Limb (tissue), 2 donors: ENCODE measurements around the gene ACVR1C.
"Not testable (repeated sequence)": the region's sequence is repeated elsewhere in the genome, so short reads cannot be mapped to it uniquely, and the experiment has no call there.

Experiments
- DNase-seq, 2 donors: peaks; one replicate each; pipeline ENCODE4 v3.0.0-alpha.2; 2016; ENCODE audit errors: extremely low spot score in 2 of 2

The ACVR1C gene

DNA sequence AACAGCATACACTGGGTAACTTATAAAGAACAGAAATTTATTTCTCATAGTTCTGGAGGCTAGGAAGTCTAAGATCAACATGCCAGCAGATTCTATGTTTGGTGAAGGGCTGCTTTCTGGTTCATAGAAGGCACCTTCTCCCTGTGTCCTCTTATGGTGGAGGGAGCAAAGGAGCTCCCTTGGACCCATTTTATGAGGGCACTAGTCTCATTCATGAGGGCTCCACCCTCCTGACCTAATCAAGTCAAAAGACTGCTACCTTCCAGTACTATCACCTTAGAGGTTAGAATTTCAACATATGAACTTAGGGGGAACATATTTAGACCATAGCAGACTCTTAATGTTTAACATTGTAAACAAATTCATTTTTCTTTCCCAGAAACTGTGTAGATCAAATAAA lies 54.5 kb downstream of the ACVR1C start:
- no peak for DNase-seq

DNA sequence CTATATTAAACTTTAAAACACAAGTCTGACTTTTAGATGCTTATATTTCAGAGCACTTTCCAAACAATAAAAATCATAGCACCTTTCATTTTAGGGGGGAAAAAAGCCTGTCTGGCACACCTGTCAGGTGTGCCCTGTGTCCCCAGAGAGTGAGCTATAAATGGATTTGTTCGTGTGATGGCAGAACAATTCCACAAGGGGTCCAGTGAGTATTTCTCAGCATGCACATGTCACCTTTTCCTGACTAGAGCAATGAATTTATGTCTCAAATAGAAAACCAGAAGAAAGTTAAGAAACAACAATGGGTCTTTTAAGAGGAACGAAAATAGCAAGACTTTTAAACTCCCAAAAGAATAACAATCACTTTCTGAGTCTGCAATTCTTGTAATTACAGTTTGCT lies 55.9 kb downstream of the ACVR1C start:
- DNase-seq, result no peak

DNA sequence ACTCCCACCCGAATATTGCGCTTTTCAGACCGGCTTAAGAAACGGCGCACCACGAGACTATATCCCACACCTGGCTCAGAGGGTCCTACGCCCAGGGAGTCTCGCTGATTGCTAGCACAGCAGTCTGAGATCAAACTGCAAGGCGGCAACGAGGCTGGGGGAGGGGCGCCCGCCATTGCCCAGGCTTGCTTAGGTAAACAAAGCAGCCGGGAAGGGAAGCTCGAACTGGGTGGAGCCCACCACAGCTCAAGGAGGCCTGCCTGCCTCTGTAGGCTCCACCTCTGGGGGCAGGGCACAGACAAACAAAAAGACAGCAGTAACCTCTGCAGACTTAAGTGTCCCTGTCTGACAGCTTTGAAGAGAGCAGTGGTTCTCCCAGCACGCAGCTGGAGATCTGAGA lies 62.0 kb downstream of the ACVR1C start:
- DNase-seq, result not testable (repeated sequence)

DNA sequence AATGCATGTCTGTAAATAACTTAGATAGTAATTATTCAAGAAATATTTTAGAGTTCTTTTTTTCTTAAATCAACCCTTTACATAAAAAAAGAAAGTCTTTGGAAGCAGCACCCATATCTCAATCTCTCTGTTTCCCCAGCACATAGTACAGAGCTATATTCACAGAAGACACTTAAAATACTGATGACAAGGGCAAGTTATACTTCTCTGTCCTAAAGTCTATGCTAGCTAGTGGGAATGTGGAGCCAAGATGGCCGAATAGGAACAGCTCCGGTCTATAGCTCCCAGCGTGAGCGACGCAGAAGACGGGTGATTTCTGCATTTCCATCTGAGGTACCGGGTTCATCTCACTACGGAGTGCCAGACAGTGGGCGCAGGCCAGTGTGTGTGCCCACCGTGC lies 62.6 kb downstream of the ACVR1C start:
- not testable (repeated sequence) for DNase-seq

DNA sequence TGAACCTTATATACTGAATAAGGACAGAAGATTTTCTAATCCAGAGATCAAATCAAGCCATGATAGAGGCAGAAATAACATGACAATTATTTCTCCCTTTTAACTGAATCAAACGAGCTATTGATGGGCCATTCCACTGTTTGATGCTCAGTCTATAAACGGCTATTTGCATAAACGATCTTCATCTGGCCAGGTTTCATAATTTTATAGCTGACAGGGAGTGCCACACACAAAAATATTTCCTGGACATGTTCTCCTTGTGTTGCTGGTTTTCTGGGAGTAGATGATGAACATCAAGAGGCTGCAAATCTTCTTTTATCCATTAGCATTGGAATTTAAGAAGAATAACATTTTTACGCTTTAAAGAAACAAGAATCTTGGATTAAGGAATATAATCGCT lies 63.1 kb downstream of the ACVR1C start:
- no peak for DNase-seq

DNA sequence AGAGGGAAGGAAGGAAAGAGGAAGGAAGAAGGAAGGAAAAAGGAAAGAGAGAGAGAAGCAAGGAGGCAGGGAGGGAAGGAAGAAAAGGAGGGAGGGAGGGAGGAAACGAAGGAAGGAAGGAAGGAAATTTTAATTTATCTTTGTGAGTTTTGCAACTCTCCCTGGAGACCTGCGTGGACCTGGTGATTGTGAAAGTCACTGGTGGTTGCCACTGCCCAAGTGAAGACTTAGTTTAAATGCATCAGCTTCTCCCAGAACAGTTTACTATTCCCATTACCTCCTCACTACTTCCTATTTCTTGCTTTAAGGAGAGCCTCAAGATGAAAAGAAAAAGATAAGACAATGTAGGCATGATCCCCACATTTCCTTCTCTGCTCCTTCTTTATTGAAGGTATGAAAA lies 68.8 kb downstream of the ACVR1C start:
- DNase-seq, result no peak

DNA sequence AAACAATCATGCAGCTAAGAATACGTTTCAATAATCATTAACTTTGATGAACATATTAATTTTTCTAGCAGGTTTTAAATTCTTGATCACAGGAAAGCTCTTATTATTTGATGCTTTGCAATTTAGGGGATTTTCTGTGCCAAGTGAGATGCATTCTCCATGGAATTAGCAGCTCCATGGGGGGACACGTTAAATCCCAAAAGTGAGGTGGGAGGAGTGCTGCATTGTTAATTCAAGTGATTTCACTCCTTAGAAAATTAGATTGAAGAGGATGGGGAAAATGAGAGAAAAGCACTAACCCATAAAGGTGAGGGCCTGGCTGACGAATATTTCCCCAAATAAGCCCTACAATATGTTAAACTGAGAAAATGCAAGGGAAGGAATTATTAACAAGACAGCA lies 69.2 kb downstream of the ACVR1C start:
- DNase-seq, result no peak

DNA sequence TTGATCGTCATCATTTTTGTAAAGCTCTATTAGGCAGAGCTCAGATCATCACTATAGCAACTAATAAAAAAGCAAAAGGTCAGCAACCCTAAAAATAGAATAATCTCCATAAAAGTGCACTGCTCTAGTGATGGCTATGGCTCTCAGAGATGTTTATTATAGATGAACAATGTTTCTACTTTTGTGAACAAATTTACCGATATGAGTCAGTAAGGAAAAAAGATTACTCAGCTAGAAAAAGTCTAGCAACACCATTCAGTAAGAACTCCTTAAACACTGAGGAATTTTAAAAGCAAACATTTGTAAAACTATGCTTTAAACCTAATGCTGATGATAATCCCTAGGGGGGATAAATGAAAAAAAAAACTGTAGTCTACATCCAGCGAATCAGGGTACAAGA lies 69.6 kb downstream of the ACVR1C start:
- DNase-seq, result no peak

DNA sequence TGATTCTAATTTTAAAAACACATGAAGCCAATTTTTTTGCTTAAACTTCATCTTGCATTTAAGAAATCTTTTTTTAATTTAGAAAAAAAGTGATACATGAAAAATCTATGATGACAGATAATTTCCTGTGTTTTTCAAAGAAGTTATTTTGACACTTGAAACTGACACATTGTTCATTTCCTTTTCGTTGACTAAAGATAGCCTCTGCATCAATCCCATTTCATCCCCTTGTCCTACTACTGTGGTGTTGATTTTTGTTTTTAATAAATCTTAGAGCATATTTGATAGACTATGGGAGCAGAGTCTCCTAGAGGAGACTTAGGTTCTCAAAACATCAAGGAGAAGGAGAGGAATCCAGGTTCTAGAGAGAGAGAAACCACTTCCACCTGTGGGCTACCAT lies 70.9 kb downstream of the ACVR1C start:
- DNase-seq, result no peak

DNA sequence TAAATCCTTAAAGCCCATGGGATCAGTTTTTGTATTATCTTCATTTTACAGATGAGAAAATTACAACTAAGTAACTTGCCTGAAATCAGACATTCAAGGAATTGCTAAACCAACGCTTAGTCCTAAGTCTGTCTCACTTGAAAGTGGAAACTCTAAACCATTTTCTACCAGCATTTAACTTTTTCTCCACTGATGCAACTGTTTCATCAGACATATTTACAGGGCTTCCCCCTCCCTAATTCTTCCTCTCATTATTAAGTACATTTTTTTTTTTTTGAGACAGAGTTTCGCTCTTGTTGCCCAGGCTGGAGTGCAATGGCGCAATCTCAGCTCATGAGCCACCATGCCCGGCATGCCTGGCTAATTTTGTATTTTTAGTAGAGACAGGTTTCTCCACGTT lies 88.6 kb downstream of the ACVR1C start:
- DNase-seq, result no peak

DNA sequence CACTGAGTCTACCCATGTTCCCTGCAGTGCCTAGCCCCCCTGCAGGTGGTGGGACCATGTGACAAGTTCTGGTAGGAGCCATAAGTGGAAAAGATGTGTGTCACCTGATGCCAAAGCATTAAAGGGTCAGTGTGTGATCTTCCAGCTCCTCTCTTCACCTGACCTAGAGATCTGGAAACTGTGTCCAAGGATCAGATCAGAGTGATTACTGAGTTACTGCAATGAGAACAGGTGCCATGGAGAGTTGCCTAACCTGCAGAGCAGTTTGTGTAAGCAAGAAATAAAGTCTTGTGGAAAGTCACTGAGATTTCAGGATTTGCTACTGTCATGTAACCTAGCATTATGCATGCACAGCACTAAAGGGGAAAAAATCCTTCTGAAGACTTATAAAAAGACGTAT lies 90.6 kb downstream of the ACVR1C start:
- no peak for DNase-seq

DNA sequence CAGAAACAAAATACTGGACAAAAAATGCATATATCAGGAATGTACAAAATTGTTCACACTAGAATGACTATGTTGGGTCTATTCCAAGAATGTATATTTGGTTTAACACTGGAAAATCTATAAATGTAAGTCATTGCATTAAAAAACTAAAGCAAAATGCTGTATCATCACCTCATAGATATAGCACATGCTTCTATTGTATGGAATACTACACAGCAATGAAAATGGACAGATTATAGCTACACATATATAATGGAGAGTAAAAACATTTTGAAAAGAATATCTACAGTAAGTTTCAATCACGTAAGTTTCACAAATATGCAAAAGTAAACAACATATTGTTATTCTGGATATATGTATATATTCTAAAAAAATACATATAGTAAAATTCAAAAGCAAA lies 91.8 kb downstream of the ACVR1C start:
- DNase-seq, result no peak

DNA sequence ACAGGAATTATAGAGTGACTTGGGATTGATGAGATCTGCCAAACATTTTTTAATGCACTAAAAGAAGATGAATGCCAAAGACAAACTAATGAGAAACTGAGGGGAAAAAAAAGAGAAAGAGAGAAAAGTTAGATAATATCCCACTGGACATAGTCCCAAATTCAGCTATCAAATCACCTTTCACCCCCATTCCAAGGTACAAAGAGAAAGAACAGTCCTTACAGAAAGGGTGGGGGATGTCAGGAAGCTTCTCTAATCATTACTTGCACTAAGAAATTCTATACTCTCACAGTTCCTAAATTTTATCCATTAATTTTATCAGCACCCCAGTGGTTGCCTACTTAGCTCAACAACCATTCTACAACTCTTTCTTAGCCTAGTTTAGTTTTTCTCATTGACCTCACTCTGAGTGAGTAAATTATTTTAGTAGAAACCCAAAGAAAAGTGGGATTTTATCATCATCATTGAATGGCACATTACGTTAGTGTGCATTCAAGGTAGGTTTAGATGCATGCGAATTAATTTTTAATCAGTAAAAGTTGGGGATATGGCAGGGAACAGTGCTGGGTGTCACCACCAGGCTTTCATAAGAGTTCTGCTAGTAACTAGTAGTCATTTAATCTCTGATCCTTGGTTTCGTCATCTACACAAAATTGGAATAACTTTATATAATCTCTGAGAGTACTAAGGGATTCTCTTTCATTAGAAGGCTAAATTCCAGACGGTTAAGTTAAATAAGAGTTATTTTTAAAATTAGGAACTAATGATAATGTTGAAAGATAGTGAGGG lies 99.5 kb downstream of the ACVR1C start:
- DNase-seq, result no peak

DNA sequence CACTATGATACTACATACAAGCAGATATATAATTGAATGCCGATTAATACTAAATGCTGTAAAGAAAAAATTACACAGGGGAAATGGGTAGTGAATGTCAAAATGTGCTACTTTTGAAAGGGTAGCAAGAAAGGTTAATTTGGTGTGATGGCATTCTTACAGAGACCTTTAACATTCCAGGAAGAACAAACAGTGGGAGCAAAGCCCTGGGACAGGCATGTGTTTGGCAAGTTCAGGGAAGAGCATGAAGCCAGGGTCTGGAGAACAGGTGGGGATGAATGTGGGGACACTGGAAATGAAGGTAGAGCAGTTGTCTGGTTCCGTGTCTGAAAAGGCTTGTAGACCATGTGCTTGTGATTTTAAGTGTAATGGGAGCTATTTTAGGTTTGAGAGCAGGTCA lies 102.6 kb downstream of the ACVR1C start:
- no peak for DNase-seq

DNA sequence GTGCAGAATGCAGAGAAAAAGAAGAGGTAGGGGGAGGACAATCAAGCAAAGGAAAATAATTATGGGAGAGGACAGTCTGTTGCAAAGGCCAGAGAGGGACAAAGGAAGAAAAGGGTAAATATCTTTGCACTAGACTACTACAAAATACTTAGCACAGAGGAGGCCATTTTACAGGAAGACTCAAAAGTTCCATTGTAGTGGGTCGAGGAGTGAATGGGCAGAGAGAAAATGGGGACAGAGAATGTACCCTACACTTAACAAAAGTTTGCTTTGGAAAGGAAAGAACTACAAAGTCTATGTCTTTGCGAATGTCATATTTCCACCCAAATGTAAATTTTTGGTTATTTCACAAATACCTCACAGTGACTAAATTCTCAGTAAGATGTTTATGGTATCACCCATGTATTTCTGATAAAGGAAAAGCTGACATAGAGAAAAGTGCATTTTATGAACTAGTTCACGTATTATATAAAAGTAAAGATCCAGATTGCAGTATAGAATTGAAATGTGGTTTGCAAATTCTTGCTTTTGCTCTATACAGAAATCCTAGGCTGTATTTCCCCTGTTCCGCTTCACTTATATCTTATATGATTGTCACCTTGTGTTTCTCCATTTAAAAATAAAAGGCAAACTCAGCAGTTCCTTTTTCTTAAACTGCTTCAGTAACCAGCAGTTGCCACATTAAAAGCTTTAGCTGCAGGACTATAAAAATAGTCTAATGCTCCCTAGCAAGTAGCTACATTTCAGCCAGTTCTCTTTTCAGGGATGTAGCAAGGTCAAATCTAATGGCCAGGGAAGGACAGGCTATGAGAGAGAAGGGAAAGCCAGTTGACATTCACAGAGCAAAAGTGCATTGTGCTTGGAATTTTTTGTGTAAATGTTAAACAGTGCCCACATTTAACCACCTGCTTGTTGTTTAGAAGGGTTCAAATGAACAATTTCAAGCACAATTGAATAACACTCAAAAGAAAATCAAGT lies 105.1 kb downstream of the ACVR1C start:
- DNase-seq, result no peak

DNA sequence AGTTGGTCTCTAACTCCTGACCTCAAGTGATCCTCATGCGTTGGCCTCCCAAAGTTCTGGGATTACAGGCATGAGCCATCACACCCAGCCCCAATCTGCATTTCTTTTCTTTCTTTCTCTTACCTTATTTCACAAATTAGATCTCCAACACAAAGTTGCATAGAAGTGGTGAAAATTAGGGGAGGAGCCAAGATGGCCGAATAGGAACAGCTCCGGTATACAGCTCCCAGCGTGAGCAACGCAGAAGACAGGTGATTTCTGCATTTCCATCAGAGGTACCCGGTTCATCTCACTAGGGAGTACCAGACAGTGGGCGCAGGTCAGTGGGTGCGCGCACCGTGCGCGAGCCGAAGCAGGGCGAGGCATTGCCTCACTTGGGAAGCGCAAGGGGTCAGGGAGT lies 113.7 kb downstream of the ACVR1C start:
- DNase-seq, result not testable (repeated sequence)

DNA sequence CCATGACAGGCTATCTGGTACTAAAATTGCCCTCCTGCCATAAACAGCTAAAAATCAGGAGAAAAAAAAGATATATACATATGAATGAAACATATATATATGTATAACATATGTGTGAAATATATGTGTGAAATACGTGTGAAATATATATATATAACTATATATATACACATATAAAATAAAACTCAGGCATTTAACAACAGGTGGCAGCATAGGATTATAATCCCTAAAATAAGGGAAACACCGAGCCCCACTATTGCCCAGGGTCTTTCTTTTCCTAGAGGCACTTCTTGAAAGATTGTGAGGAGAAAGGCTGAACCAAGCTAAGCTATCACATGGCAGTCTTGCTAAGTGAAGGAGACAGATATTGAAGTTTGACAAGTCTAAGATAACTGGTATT lies 118.9 kb downstream of the ACVR1C start:
- DNase-seq, result peak in 1 of 2 donors; percentile 6

DNA sequence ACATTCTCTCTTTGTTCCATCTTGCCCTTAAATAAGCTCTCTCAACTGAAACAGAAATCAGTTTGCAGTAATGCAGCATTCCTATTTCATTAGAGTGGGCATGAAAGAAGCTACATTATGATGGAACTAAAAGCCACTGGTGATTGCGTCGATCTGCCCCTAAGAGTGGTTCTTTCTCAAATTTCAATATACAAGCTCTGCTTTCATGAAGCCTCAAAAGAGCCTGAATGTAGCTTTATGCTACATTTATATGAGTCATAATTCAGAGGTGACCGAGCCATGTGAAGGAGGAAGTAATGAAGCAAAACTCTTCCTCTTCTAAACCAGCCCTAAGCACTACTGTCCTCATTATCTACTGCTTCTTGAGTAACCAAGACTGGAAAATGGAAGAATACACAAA lies 120.0 kb downstream of the ACVR1C start:
- DNase-seq, result no peak

DNA sequence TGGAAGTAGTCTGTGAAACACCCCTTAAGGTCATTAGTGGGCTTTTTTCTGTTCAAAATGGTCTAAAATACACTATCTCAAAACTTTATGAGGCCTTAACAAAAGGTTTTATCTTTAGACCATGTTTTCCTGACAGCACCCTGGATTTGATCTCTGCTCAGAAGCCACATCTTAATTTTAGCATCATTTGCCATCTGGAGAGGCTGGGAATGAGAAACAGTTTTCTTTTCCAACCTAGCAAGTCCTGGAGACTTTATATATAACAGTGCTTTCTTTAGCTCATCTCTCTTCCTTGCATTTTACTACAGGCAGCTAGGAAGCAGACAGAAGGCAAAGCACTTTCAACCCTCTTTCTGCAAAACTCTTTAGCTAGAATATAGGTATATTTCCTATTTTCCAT lies 122.1 kb downstream of the ACVR1C start:
- no peak for DNase-seq

DNA sequence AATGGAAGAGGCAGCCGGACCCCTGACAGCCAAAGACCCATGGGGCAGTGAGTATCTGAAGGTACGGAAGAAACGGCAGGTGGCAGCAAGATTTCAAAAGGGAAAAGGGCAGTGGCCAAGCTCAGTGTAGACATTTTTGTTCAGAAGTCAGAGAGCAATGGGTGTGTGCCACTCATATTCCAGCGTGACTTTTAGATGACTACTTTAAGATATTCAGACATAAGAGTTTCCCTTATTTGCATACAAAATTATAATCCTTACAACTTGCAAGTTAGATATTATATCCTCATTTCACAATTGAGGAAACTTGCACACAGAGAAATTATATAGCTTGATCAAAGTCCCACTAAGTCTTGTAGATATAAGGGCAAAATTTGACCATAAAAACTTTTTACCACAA lies 124.0 kb downstream of the ACVR1C start:
- DNase-seq, result no peak

DNA sequence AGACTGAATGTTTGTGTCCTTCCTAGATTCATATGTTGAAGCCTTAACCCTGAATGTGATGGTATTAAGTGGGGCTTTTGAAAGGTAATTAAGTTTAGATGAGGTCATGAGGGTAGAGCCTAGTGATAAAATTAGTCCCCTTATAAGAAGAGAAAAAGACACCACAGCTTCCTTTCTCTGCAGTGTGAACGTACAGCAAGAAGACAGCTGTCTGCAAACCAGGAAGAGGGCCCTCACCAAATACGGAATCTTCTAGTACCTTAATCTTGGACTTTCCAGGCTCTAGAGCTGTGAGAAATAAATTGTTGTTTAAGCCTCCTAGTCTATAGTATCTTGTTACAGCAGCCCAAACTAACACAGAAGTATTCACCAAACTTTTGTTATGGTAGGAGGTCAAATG lies 127.6 kb downstream of the ACVR1C start:
- no peak for DNase-seq

DNA sequence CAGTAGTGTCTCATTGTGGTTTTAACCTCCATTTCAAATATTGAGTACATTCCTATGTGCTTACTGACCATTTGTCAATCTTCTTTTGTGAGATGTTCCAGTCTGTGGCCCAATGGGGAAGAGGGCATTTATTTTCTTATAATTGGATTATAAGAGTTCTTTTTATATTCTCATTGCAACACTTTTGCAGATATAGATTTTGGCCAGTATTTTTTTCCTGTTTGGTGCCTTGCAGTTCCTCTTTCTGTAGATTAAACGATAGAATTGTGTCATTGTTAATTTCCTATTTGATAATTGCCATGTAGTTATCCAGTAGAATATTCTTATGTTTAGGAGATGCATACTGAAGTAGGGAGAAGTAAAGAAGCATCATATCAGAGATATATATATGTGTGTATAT lies 128.3 kb downstream of the ACVR1C start:
- DNase-seq, result no peak

DNA sequence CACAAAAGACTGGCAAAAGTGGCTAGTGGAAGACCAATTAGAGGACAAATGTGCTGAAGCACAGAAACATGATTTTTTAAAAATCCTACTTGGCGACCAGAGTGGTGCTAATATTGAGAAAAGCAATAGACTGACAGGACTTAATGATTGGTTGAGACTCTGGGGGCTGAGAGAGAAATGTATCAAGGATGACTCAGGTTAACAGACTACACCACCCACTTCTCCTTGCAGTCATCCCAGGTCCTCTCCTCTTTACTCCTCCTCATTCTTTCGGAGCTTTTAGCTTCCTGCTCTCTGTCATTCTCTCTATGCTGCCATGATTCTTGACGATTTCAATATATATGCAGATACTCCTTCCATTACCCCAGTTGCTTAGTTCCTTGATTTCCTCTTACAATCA lies 130.2 kb downstream of the ACVR1C start:
- DNase-seq, result no peak
